Measurements from ENCODE around the gene ELMO1.

- TF ChIP-seq POLR2AphosphoS5 (IDR thresholded peaks at IDR 0.05; ENCODE audit: low read depth, low read length), result no peak
- TF ChIP-seq POLR2A (IDR thresholded peaks at IDR 0.05; ENCODE audit: low read depth, low read length), result no peak
- TF ChIP-seq TAF1 (IDR thresholded peaks at IDR 0.05; ENCODE audit: borderline replicate concordance, low read depth, low read length), result no peak
Measured at GRCh38 chr7:37117292-37117691, 331.4 kb downstream of the ELMO1 start.

Measured in GM12892 (cell line).